ENCODE results near the gene METTL2B. TPM values are rescaled to one million over a fixed set of nuclear protein-coding genes. Genes with fewer than 3 reads are reported as not detected.
"Not testable (repeated sequence)": the region's sequence is repeated elsewhere in the genome, so short reads cannot be mapped to it uniquely, and the experiment has no call there.

Gene METTL2B, protein sequence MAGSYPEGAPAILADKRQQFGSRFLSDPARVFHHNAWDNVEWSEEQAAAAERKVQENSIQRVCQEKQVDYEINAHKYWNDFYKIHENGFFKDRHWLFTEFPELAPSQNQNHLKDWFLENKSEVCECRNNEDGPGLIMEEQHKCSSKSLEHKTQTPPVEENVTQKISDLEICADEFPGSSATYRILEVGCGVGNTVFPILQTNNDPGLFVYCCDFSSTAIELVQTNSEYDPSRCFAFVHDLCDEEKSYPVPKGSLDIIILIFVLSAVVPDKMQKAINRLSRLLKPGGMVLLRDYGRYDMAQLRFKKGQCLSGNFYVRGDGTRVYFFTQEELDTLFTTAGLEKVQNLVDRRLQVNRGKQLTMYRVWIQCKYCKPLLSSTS
- 25.4 and 30.9 TPM in 2 replicates for total RNA-seq
- 25.5 and 28.8 TPM in 2 replicates for polyA plus RNA-seq
- 19.9 and 20.9 TPM in 2 replicates for polyA plus RNA-seq (2012)
- 5.9 and 37.5 TPM in 2 replicates for polyA minus RNA-seq (ENCODE audit: low replicate concordance)

DNA sequence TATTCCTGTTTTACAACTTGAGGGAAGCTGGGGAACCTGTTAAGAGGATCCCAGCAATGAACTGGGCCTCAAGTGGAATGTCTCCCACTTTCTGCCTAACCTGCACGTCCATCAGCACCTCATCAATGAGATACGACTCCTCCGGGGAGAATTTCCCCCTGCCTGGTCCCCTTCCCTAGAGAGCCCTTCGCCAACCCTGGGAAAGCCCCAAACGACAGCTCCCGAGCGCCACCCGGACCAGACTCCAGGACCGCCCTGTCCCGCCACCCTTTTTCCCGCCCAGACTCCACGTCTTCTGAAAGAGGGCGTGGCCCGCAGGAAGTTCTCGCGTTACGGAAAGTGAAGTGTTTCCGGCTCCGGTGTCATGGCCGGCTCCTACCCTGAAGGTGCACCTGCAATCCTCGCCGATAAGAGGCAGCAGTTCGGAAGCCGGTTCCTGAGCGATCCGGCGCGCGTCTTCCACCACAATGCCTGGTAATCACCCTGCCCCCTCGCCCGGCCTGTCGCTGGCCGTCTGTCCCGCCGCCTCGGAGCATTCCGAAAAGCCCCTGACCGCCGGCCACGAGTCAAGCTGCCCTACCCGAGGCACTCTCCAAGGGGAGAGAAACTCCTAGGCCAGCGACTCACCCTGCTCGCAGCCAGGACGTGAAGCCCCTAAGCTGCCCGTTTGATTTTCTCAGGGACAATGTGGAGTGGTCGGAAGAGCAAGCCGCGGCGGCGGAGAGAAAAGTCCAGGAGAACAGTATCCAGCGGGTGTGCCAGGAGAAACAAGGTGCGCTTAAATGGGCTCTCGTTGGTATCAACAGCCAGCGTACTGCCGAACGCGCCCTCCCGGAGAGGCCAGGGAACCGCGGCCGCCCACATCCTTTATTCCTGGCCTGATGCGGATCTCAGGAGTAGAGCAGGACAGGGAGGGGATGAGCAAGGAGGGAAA lies at the start of gene METTL2B:
Gene METTL2B, plus strand, starts transcription at position 347 of the 934 bp plus-strand sequence. Its CDS starts 18 bp downstream, at position 365.
- H3K27me3 ChIP-seq (ENCODE audit: control insufficient read depth, insufficient read depth, low read length); H3K36me3 ChIP-seq (ENCODE audit: control insufficient read depth, insufficient read depth, low read length); H3K9me3 ChIP-seq (ENCODE audit: control insufficient read depth, insufficient read depth, low read depth, low read length); H3K4me1 ChIP-seq (ENCODE audit: control insufficient read depth, extremely low read depth, insufficient read depth, low read length); H4K20me1 ChIP-seq (ENCODE audit: control insufficient read depth, extremely low read depth, insufficient read depth, low read length): not testable (repeated sequence)
- TF ChIP-seq, protein P1, sequence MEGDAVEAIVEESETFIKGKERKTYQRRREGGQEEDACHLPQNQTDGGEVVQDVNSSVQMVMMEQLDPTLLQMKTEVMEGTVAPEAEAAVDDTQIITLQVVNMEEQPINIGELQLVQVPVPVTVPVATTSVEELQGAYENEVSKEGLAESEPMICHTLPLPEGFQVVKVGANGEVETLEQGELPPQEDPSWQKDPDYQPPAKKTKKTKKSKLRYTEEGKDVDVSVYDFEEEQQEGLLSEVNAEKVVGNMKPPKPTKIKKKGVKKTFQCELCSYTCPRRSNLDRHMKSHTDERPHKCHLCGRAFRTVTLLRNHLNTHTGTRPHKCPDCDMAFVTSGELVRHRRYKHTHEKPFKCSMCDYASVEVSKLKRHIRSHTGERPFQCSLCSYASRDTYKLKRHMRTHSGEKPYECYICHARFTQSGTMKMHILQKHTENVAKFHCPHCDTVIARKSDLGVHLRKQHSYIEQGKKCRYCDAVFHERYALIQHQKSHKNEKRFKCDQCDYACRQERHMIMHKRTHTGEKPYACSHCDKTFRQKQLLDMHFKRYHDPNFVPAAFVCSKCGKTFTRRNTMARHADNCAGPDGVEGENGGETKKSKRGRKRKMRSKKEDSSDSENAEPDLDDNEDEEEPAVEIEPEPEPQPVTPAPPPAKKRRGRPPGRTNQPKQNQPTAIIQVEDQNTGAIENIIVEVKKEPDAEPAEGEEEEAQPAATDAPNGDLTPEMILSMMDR (conservative IDR thresholded peaks at IDR 0.05 in 1 of 2, IDR thresholded peaks at IDR 0.05 in 1 of 2; ENCODE audit: low read depth in 1 of 2, low read length in 2 of 2), result peak; percentile 22 to 40
- Histone ChIP-seq H3K9ac (ENCODE audit: insufficient read depth, low read length) (peak within 1 kb of the TSS; percentile 61), H3K27ac (ENCODE audit: insufficient read depth, low read length) (peak within 1 kb of the TSS; percentile 70), H3K4me3 (replicated peaks in 1 of 4; ENCODE audit: control extremely low read depth in 1 of 4, insufficient read depth in 1 of 4, low read depth in 3 of 4, low read length in 4 of 4) (peak within 1 kb of the TSS; percentile 55 to 89 (median 66)), H2AFZ (ENCODE audit: low read length) (peak within 1 kb of the TSS; percentile 87), H3K4me2 (ENCODE audit: extremely low read depth, insufficient read depth, low read length) (peak within 1 kb of the TSS; percentile 90), H3K79me2 (ENCODE audit: control insufficient read depth, insufficient read depth, low read length) (peaks cover 13% of the 10 kb centered on the region)
- peak; percentile 86 to 88 for DNase-seq (ENCODE audit: low read depth in 2 of 2)

- Histone ChIP-seq H3K4me1 (ENCODE audit: control insufficient read depth, extremely low read depth, insufficient read depth, low read length) (no peaks in the 10 kb centered on the region), H3K4me3 (replicated peaks in 1 of 4; ENCODE audit: control extremely low read depth in 1 of 4, insufficient read depth in 1 of 4, low read depth in 3 of 4, low read length in 4 of 4) (no peak overlapping the region), H3K4me2 (ENCODE audit: extremely low read depth, insufficient read depth, low read length) (no peak overlapping the region), H3K79me2 (ENCODE audit: control insufficient read depth, insufficient read depth, low read length) (no peaks in the 10 kb centered on the region), H3K9me3 (ENCODE audit: control insufficient read depth, insufficient read depth, low read depth, low read length) (no peaks in the 10 kb centered on the region), H2AFZ (ENCODE audit: low read length) (no peak overlapping the region), H4K20me1 (ENCODE audit: control insufficient read depth, extremely low read depth, insufficient read depth, low read length) (no peaks in the 10 kb centered on the region), H3K36me3 (ENCODE audit: control insufficient read depth, insufficient read depth, low read length) (no peaks in the 10 kb centered on the region), H3K27ac (ENCODE audit: insufficient read depth, low read length) (no peak overlapping the region), H3K9ac (ENCODE audit: insufficient read depth, low read length) (no peak overlapping the region), H3K27me3 (ENCODE audit: control insufficient read depth, insufficient read depth, low read length) (no peaks in the 10 kb centered on the region)
- TF ChIP-seq, protein P1 (conservative IDR thresholded peaks at IDR 0.05 in 1 of 2, IDR thresholded peaks at IDR 0.05 in 1 of 2; ENCODE audit: low read depth in 1 of 2, low read length in 2 of 2), result peak; percentile 54 to 62
- TF ChIP-seq EZH2 (IDR thresholded peaks at IDR 0.05; ENCODE audit: low read length, missing control alignments), result no peak
- DNase-seq (ENCODE audit: low read depth in 2 of 2), result peak; percentile 42 to 73
Observed at GRCh38 chr7:128427289-128427891, 49.2 kb upstream of the METTL2B start.

Data from fibroblast of lung (primary cell).